ENCODE data around the gene FIGN.

- TF ChIP-seq TAF1 (IDR thresholded peaks at IDR 0.05; ENCODE audit: borderline replicate concordance, insufficient read depth, low read length) (no peak), POLR2AphosphoS5 (IDR thresholded peaks at IDR 0.05; ENCODE audit: low read depth, low read length) (no peak)
Observed at GRCh38 chr2:163755366-163755765, 19.6 kb upstream of the FIGN start.

Measured in PFSK-1 (cell line).